Fibroblast of the aortic adventitia (primary cell): ENCODE results near the gene PPP1R14D. TPM values are rescaled to one million over a fixed set of nuclear protein-coding genes. Genes with fewer than 3 reads are reported as not detected.
"Not testable (repeated sequence)": the region's sequence is repeated elsewhere in the genome, so short reads cannot be mapped to it uniquely, and the experiment has no call there.

ENCODE experiments used
- DNase-seq: peaks from one replicate; pipeline ENCODE4 v3.0.0-alpha.2; 2010; ENCODE audit warnings: low read depth
- H3K4me3 ChIP-seq: 2 replicates; pipeline ENCODE4 v1.5.1; 2011; ENCODE audit warnings: low read depth, mild to moderate bottlenecking, control low read depth, low read length, moderate library complexity
- CTCF ChIP-seq: IDR thresholded peaks from 2 replicates; pipeline ENCODE4 v1.5.1; 2011; ENCODE audit warnings: mild to moderate bottlenecking, low read length, control low read depth, inconsistent platforms; ENCODE audit not compliant: insufficient read depth
- total RNA-seq: library from RNA; depleted of rRNA; stranded (reverse); fragments of >200 nt; gene quantifications from 2 replicates; pipeline ENCODE4 v1.2.3, GENCODE V29; 2012; ENCODE audit warnings: low replicate concordance

The PPP1R14D gene
- total RNA-seq, 1 donor, result not detected

GRCh38 chr15:40871749-40872617, 43.5 kb upstream of the PPP1R14D start:
- TF ChIP-seq CTCF, result no peak
- no peak for DNase-seq

GRCh38 chr15:40870716-40871115, 42.2 kb upstream of the PPP1R14D start:
- TF ChIP-seq CTCF, result no peak
- H3K4me3 ChIP-seq, result no peak overlapping the region
- no peak for DNase-seq

More at GRCh38 chr15:40871749-40872617, 43.5 kb upstream of the PPP1R14D start:
- no peak overlapping the region for H3K4me3 ChIP-seq

- no peak overlapping the region for H3K4me3 ChIP-seq
- no peak for DNase-seq
- no peak for TF ChIP-seq CTCF
Measured at GRCh38 chr15:40869686-40870085, 41.2 kb upstream of the PPP1R14D start.

- no peak for DNase-seq
- no peak for TF ChIP-seq CTCF
- no peak overlapping the region for H3K4me3 ChIP-seq
Measured at GRCh38 chr15:40867199-40867598, 38.7 kb upstream of the PPP1R14D start.

- H3K4me3 ChIP-seq, result no peak overlapping the region
- no peak for TF ChIP-seq CTCF
- DNase-seq, result peak; percentile 18
Measured at GRCh38 chr15:40863660-40864270, 35.3 kb upstream of the PPP1R14D start.

- not testable (repeated sequence) for DNase-seq
Measured at GRCh38 chr15:40861147-40861546, 32.6 kb upstream of the PPP1R14D start.

GRCh38 chr15:40859206-40859851, 30.8 kb upstream of the PPP1R14D start:
- DNase-seq, result peak; percentile 70
- H3K4me3 ChIP-seq, result no peak overlapping the region
- peak; percentile 87 for TF ChIP-seq CTCF

More at GRCh38 chr15:40861147-40861546, 32.6 kb upstream of the PPP1R14D start:
- H3K4me3 ChIP-seq, result not testable (repeated sequence)
